GM21825 (cell line): ENCODE results near the gene AAGAB.

Experiments used
- ATAC-seq: cut with Tn5 transposase; IDR thresholded peaks from one replicate; pipeline ENCODE4 v1.9.1; 2021; ENCODE audit warnings: mild to moderate bottlenecking, moderate library complexity; ENCODE audit not compliant: unreplicated experiment

Gene AAGAB

GRCh38 chr15:67190326-67190725 is 64.1 kb downstream of the AAGAB start:
- ATAC-seq = no peak

- ATAC-seq = no peak
These were observed 65.0 kb downstream of the AAGAB start for GRCh38 chr15:67189326-67190051.

DNA sequence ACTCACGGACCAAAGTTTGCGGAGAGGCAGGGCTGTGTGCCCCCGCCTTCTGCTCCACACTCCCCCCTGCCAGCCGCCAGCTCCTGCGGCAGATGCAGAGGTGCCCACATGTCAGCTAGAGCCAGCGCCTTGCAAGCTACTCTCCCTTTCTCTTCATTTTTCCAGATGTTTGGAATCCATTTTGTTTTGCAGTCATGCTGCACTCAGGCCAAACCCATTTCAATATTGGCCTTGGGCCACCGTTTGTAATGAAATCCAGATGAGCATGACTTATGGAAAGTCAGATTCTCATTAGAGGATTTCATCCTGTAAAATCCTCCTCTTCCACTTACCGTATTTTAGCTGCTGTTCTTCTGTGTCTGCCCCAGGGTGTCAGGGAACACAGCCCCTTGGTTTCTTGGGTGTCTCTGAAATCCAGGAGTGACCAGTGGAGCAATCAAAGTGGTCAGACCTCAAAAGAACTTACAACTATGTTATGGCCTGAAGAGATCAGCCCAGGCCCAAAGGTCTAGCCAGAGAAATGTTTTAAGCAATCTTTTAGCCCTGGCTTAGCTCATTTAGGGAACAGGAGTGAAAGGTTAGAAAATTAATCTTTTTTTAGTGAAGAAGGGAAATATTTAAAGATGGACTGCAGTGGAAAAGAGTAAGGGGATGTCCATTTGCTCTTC is 65.8 kb downstream of the AAGAB start:
- no peak for ATAC-seq

DNA sequence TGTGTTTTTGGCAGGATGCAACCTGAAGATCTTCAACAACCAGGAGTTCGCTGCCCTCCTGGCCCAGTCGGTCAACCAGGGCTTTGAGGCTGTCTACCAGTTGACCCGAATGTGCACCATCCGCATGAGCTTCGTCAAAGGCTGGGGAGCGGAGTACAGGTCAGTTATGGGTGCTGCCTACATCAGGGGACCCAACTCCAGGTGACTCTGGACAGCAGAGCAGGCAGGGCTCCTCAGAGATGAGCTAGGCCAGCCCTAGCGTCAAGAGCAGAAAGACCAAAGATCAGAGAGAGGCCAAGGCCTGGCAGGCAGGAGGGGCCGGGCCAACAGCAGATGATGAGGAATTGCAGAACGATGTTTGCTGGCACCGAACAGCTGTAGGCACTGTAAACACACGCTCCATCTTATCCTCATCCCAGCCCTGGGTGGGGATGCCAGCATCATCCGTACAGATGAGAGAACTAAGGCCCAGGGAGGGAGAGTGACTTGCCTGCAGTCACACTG is 67.1 kb downstream of the AAGAB start:
- no peak for ATAC-seq

- no peak for ATAC-seq
These were observed 67.8 kb downstream of the AAGAB start for GRCh38 chr15:67186688-67187087.

DNA sequence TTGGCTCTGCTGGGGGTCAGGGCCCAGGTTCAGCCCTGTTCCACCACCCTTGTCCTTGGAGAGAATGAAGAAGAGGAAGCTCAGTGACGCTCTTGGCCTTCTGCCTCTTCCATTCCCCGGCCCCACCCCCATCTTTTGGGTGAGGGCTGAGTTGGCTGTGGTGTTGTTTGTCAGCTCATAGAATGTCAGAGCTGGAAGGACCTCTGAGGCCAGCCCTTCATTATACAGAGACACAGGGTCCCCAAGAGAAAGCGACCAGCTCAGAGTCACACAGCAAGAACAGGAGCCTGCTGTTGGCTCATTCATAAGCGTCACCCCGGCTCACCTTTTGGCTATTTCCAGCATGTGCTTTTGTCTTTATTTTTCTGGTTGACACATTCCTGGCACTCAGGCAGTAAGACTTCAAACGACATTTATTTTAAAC is 68.2 kb downstream of the AAGAB start:
- ATAC-seq = no peak

DNA sequence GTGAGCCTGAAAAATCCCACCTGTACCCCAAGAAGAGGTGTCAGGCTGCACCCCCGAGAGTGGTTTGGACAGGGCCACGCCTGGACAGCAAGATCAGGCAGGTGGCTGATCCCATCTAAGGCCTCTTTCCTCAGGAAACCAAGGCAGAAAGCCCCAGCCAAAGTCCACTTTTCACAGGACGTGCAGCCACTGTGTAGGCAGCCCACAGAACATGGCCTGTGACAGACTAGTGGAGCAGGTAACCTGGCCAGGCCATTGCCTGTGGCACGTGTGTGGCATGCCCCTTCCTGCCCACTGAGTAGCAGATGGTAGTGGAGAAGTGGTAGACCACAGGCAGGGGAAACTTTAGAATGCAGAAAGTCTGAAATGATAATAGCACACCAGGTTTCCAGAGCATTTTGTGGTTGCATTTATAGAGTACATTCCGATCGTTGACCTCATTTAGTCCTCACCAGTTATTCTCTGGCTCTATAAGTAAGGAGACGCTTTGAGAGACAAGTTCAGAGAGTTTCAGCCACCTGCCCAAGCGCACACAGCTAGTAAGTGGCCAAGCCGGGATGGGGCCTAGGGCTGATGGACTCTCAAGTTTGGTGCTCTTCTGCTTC is 68.7 kb downstream of the AAGAB start:
- ATAC-seq = no peak

- ATAC-seq = no peak
These were observed 69.4 kb downstream of the AAGAB start for GRCh38 chr15:67185051-67185450.

- no peak for ATAC-seq
These were observed 70.1 kb downstream of the AAGAB start for GRCh38 chr15:67184208-67184925.

DNA sequence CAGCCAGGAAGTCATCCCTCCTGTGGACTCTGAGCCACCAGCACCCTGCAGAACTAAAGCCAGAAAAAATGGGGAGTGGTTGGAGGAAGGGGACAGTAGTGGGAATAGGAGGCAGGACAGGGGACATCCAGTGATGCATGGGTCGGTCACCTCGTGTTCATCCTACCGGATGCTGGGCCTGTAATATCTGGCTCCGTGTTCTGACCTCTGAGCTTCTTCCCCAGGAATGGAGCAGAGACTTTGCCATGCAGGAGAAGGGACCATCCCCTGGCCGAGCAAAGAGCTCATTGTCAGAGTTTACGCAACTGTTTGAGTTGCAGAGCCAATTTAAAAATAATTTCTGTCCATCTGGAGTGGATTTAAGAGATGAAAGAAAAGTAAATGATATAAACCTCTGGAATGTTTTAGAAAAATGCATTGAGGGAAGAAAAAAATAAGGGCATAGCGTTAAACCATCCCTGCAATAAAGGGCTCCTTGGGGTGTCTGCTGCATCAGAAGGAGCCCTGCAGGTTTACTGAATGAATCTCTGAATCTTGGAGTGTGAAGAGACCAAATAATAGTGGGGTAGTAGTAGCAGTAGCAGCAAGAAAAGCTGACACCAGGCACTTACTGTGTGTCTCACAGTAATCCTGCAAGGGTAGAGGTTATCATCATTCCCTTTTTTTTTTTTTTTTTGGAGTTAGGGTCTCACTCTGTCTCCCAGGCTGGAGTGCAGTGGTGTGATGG is 70.9 kb downstream of the AAGAB start:
- no peak for ATAC-seq

DNA sequence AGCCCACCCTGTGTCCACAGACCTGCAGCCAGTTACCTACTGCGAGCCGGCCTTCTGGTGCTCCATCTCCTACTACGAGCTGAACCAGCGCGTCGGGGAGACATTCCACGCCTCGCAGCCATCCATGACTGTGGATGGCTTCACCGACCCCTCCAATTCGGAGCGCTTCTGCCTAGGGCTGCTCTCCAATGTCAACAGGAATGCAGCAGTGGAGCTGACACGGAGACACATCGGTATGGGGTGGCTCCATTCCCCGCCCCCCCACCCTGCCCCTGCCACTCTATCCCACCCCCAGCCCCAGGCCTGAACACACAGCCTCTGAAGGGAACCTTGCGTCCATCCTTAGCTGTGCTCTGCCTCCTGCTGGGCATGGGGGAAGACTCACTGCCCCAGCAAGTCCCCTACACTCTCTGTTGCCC is 73.2 kb downstream of the AAGAB start:
- no peak for ATAC-seq

DNA sequence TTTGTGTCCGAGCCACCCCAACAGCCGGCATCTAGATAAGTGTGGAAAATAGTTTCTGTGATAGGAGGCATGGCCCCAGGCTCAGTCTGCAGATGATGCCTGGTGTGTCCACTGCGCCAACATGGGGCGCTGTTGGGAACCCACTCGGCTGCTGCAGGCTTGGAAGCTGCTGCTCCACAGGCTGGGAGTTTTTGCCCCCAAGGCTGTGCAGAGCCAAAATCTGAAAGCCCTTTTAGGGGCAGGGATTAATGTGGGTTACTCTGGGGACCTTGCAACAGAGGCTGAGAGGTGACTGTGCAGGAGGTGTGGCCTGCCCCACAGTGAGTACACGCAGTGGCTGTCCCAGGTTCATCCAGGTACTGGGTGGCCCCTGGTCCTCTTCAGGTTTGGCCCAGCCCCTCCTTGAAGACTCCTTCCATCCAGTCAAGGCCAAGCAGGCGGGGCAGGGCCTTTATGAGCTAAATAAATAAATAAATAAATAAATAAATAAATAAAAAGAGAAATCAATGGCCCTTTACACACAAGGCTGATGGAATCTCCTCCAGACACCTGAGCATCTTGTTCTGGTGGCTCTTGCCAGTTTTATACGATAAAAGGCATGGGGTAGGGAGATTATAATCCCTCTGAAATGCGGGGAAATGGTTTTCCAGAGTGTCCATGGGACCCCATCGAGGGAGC is 73.8 kb downstream of the AAGAB start:
- ATAC-seq = no peak

DNA sequence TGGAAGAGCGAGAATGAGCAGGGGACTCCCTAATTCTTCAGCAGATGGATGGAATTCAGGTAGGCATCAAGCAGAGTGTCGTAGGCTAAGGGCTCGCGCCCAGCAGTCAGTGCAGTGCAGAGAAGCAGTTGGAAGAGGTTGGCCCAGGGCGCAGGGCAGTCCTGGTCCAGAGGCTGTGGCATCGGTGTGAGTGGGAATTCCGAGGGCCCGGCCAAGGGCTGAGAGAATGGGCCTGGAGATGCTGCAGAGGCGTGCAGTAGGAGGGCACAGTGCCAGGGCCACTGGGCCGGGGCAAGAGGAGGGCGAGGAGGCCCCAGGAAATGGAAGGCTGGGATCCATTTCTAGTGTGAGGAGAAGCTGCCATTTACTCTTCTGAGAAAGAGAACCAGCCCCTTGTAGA is 74.4 kb downstream of the AAGAB start:
- ATAC-seq = no peak

- no peak for ATAC-seq
These were observed 75.0 kb downstream of the AAGAB start for GRCh38 chr15:67179411-67179995.

- no peak for ATAC-seq
These were observed 75.8 kb downstream of the AAGAB start for GRCh38 chr15:67178569-67179210.

GRCh38 chr15:67177752-67178151 is 76.7 kb downstream of the AAGAB start:
- ATAC-seq = no peak

DNA sequence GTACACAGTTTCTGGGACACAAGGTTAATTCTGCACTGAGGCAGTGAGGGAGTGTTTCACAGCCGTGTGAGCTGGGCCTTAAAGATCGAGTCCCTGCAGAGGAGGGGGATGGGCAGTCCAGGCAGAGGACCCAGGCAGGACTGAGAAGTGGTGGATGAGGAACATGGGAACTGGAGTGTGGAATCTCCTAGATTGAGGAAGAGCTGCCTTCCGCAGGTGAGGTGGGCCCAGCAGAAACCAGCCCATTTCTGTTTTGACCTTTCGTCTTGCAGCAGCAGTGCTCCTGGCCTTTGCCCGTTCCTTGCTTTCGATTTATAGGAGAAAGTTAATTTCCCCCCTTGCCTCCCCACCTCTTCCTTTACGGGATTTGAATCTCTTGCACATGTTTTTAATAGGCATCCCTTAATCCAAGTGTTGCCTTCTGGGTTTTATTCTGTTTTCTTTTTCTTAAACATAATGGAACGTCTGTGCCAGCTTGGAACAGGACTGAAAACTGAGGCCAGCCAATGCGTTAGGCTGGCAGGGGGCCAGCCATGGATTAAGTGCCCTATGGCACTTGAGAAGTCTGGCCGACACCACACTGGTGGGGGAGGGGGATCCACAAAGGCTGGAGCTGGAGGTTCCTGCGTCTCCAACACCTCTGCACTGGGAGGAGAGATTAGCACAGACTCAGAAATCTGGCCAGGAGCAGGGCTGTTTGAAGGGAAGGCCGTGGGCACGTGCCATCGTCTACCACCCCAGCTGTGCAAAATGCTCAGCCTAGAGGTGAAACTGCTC is 78.1 kb downstream of the AAGAB start:
- no peak for ATAC-seq

DNA sequence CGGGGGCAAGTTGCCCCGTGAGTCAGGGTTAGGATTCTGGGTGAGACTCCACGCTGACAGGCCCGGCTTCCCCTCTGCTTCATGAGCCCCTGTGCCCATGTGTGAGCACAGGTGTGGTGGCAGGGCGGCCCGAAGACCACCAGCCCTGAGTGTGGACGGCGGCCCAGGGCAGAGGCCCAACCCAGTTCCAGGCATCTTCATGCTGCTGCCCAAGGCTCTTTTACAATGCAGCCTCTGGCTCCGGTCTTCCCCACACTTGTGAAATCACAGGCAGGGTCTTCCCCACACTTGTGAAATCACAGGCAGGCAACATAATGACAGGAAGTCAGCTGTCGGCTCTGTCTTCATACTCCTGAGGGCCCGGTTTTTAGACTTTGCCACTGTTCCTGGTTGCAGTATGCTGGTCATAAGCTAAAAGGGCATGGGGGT is 78.8 kb downstream of the AAGAB start:
- no peak for ATAC-seq
